Choroid plexus epithelial cell (primary cell): Measurements from ENCODE around the gene SCAANT1.

Experiments used
- DNase-seq: peaks from one replicate; pipeline ENCODE4 v3.0.0-alpha.2; 2010; ENCODE audit warnings: low read depth
- H3K4me3 ChIP-seq: 2 replicates; pipeline ENCODE4 v1.5.1; 2011; ENCODE audit warnings: low read depth, mild to moderate bottlenecking, control low read depth, low read length, moderate library complexity
- TF ChIP-seq, protein P1 (sequence below): conservative IDR thresholded peaks from 2 replicates; pipeline ENCODE4 v1.5.1; 2011; ENCODE audit warnings: low read depth, mild to moderate bottlenecking, control low read depth, inconsistent platforms, low read length, moderate library complexity

Gene SCAANT1

DNA sequence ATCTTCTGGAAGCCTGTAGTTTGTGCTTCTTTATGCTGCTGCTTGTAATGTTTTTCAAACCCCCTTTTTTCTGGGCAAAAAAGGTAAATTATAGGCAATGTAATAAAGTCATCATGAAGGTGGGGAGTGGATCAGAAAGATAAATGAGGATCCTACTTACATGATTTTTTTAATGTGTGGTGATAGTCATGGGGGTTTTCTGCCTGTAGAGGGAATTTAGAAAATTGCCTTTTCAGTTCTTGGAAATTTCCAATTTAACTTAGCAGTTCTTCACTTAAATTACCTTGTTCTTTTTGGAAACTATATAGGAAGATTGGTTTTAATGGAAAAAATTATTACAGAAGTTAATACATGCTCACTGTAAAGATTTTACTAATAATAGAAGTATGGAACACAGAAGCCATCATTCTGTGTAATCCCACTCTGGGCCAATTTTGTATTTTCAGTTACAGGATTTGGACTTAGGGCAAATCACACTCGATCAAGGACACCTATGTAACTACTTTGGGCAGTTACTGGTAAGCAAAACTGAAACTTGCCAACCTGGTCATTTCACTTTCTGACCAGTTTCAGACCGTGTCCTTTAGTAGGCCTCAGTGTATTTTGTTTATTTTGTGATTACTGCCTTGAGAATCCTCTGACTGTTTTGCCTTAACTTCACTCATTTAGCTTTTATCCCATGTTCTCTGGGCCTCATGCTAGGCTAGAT lies 10.5 kb upstream of the SCAANT1 start:
- DNase-seq = no peak
- TF ChIP-seq, protein P1, sequence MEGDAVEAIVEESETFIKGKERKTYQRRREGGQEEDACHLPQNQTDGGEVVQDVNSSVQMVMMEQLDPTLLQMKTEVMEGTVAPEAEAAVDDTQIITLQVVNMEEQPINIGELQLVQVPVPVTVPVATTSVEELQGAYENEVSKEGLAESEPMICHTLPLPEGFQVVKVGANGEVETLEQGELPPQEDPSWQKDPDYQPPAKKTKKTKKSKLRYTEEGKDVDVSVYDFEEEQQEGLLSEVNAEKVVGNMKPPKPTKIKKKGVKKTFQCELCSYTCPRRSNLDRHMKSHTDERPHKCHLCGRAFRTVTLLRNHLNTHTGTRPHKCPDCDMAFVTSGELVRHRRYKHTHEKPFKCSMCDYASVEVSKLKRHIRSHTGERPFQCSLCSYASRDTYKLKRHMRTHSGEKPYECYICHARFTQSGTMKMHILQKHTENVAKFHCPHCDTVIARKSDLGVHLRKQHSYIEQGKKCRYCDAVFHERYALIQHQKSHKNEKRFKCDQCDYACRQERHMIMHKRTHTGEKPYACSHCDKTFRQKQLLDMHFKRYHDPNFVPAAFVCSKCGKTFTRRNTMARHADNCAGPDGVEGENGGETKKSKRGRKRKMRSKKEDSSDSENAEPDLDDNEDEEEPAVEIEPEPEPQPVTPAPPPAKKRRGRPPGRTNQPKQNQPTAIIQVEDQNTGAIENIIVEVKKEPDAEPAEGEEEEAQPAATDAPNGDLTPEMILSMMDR = no peak
- no peak overlapping the region for H3K4me3 ChIP-seq

DNA sequence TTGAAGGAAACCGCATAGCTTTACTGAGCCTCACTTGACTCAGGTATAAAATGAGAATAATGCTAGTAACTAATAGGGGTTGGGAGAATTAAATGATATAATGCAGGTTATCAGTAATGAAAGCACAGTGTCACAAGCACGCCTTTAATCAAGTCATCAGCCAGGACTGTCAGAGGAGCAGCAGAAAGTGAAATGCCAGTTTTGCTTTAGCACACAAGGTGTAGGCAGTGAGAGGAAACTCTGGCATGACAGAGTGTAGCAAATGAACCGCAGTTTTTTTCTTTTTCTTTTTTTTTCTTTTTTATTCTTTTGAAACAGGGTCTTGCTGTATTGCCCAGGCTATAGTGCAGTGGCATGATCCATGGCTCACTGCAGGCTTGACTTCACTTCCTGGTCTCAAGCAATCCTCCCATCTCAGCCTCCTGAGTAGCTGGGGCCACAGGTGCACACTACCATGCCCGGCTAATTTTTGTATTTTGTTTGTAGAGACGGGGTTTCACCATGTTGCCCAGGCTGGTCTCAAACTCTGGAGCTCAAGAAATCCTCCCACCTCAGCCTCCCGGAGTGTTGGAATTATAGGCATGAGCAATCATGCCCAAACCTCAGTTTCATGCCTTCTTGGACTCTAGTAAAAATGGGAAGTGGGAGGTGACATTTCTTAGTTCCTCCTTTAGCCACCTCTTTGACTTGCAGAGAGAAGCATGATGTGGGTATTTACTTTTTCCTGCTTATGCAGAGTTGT lies 9.7 kb upstream of the SCAANT1 start:
- no peak for DNase-seq
- no peak overlapping the region for H3K4me3 ChIP-seq
- TF ChIP-seq, protein P1 = no peak

DNA sequence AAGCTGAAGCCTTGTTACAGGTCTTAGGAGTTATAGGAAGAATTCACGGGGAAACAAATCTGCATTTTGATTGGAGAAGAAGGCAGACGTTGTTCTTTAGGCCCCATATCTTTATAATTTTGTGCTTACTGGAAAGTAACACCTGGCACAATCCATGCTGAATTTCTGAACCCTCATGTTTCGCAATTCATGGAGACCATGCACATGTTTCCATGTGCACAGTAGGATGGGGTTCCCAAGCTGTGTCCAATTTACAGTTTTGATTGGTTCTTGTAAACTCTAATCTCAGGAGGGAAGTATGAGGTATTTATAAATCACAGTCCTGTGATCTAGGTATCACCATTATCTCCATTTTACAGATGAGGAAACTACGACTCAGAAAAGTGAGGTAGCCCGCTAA lies 7.8 kb upstream of the SCAANT1 start:
- TF ChIP-seq, protein P1 = no peak
- H3K4me3 ChIP-seq = no peak overlapping the region
- DNase-seq = no peak

DNA sequence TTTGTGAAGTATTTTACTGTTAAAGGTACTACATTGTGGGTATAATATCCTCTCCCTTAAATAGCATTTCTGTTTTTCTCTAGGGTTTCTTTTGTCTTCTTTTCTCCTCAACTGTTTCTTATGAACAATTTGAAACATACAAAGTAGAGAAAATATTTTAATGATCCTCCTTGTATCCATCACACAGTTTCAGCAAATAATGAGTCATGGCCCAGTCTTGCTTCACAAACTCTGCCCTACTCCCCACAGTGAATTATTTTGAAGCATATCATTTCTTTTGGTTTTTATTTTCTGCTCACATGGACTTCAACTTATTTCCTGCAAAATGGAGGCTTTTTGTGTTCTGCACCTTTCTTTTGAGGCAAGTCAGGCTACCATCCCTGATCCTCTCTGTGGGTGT lies 6.1 kb upstream of the SCAANT1 start:
- DNase-seq = peak; percentile 63
- TF ChIP-seq, protein P1 = no peak
- no peak overlapping the region for H3K4me3 ChIP-seq

DNA sequence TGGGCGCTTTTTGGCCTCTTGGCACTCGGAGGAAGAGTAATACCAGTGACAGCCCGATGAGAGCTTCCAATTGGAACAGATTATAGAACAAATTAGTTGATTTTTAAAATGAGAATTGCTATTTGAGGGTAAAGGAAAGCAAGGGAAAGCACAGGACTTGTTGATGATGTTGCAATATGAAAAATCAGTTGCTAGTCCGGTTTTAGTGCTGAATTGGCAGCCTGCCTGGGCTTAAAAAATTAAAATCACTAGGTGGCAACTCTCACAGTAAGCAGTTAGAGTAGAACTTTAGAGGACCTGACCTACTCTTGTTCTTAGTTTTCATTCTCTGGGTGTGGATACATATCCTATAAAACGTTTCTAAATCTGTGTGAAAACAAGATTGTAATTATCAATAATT lies 2.1 kb upstream of the SCAANT1 start:
- no peak overlapping the region for H3K4me3 ChIP-seq
- TF ChIP-seq, protein P1 = peak; percentile 15
- peak; percentile 80 for DNase-seq

DNA sequence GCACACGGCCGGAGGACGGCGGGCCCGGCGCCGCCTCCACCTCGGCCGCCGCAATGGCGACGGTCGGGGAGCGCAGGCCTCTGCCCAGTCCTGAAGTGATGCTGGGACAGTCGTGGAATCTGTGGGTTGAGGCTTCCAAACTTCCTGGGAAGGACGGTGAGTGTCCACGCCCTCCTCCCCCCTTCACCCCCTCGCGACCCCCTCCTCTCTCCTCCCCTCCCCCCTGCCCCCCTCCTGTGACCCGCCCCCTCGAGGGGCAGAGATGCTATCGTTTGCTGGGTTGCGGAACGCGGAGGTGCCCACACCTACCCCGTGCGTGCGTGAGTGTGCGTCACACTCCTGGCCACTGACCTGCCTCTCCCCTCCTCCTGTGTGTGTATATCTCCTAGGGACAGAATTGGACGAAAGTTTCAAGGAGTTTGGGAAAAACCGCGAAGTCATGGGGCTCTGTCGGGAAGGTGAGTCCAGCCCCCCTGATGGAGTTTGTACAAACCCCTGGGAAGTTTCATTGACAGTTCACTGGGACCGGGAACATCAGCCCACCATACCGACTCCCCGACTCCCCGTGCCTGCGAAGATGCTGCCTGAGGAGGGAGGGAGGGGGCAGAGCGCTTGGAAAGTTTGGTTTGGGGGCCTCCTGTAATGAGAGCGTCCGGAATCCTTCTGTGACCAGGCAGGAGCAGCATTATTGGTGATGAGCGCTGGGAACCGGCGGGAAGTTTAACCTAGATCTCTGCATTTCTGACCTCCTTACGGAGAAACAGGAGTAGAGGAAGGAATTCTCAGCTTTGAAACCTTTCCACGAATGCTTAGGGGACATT lies 795 bp upstream of the SCAANT1 start:
- TF ChIP-seq, protein P1 = no peak
- peak overlapping the region; percentile 77 for H3K4me3 ChIP-seq
- peak; percentile 55 for DNase-seq
